Adrenal gland (tissue), 12 donors: ENCODE measurements around the gene TAS1R1. TPM values are rescaled to one million over a fixed set of nuclear protein-coding genes. Genes with fewer than 3 reads are reported as not detected.

Source experiments
- DNase-seq, 7 donors: peaks; one replicate each; pipeline ENCODE4 v3.0.0-alpha.2; 2019 to 2020
- H3K27ac ChIP-seq, 5 donors: fragments of 200-600 bp; sonication (generic) in 4 of 5; 1 replicate in 3 of 5; 2 replicates in 2 of 5; pipeline versions ENCODE4 v1.5.1 to v1.8.0; 2016 to 2020; ENCODE audit warnings: mild to moderate bottlenecking in 1 of 5
- H3K27me3 ChIP-seq: fragments of 200-600 bp; 2 replicates; pipeline ENCODE4 v1.8.0; 2021
- H3K36me3 ChIP-seq, 2 donors: fragments of 200-600 bp; replicated peaks in 1 of 2; 1 replicate in 1 of 2; 2 replicates in 1 of 2; pipeline versions ENCODE4 v1.5.1 to v1.8.0; 2018 to 2022
- H3K4me1 ChIP-seq, 2 donors: fragments of 200-600 bp; replicated peaks in 1 of 2; 1 replicate in 1 of 2; 2 replicates in 1 of 2; pipeline versions ENCODE4 v1.5.1 to v1.8.0; 2018 to 2021
- H3K4me3 ChIP-seq, 4 donors: fragments of 200-600 bp; sonication (generic) in 3 of 4; one replicate each; pipeline ENCODE4 v1.5.1; 2016 to 2018
- H3K9me3 ChIP-seq, 3 donors: fragments of 200-600 bp; sonication (generic) in 1 of 3; replicated peaks in 1 of 3; 1 replicate in 2 of 3; 2 replicates in 1 of 3; pipeline versions ENCODE4 v1.5.1 to v1.8.0; 2016 to 2021
- CTCF ChIP-seq, 6 experiments: fragments of 450-650 bp in 4 of 6; fragments of 200-600 bp in 2 of 6; sonication (generic) in 1 of 6; IDR thresholded peaks; 1 replicate in 5 of 6; 2 replicates in 1 of 6; pipeline versions ENCODE4 v1.5.1 to v1.8.0; 2016 to 2021; ENCODE audit warnings: antibody characterized with exemption in 6 of 6, mild to moderate bottlenecking in 2 of 6, moderate library complexity in 1 of 6
- POLR2A ChIP-seq, 2 donors: fragments of 450-650 bp; IDR thresholded peaks; one replicate each; pipeline ENCODE4 v1.6.1; 2017; ENCODE audit warnings: antibody characterized with exemption in 2 of 2, mild to moderate bottlenecking in 2 of 2, moderate library complexity in 1 of 2
- WGBS, 4 donors: extraction: QIAGEN DNeasy Blood & Tissue Kit in 2 of 4; methylation state at CpG; one replicate each; pipeline versions ENCODE4 v1.1.5 to v1.1.7; 2013 to 2017; 5-methylcytosine and 5-hydroxymethylcytosine counted together
- intact Hi-C, 2 donors: fragments of 100-400 bp; cut with DNase I; formaldehyde crosslinking; loops; one replicate each; pipeline versions ENCODE4 v1.14.1 to v1.15.0; 2022 to 2023
- polyA plus RNA-seq, 3 donors: library from polyadenylated mRNA; stranded (reverse); fragments of 200-250 nt in 2 of 3; fragments of 350-450 nt in 1 of 3; fragmentation: Illumina TruSeq in 1 of 3; extraction: RNeasy Lipid Tissue Mini Kit (QIAGEN cat#74804) in 1 of 3; gene quantifications; one replicate each; pipeline ENCODE4 v1.2.3, GENCODE V29; 2013 to 2014
- total RNA-seq, 9 donors: library from RNA; depleted of rRNA in 4 of 9; stranded (reverse); fragments of >200 nt in 4 of 9; fragments of 120-200 nt in 1 of 9; fragmentation: NEBNext Ultra II Directional in 1 of 9; extraction: Animal tissue kit (Norgen Biotek cat#: 25700) in 1 of 9; gene quantifications; one replicate each; pipeline versions ENCODE4 v1.1.0 to v1.2.4, GENCODE V29; 2013 to 2023
- donor health status: healthy with polysubstance abuse.
- donor health status: Bipolar disorder and iron deficiency.
- donor health status: DM: yes; HTN: yes; CAD: no.
- donor health status: DM: no; HTN: no; CAD: no.
- donor health status: DM: no; HTN: no; CAD: no.
- donor health status: DM: yes; HTN: yes; CAD: no.

Gene TAS1R1
- total and polyA plus RNA-seq, 12 donors = 0.11 to 0.83 (median 0.40) TPM; not detected in 5

GRCh38 chr1:6619045-6619444 lies 63.9 kb downstream of the TAS1R1 start:
- H3K36me3 ChIP-seq = peaks cover 0 to 43% of the 10 kb centered on the region in 2 donors
- peaks cover 7 to 18% of the 10 kb centered on the region in 2 donors for H3K4me1 ChIP-seq
- DNase-seq = no peak
- TF ChIP-seq POLR2A (IDR thresholded peaks at IDR 0.05) (no peak), CTCF (IDR thresholded peaks at IDR 0.05) (no peak)
- 91 to 98% (median 93%) methylated on average over 4 of the region's 4 CpGs for WGBS, 4 donors
- no peaks in the 10 kb centered on the region for H3K27me3 ChIP-seq
- H3K9me3 ChIP-seq = no peaks in the 10 kb centered on the region
- intact Hi-C loops = no loop called here
- no peak overlapping the region for H3K4me3 ChIP-seq
- H3K27ac ChIP-seq = no peak overlapping the region

- intact Hi-C loops = no loop called here
- 91 to 94% (median 93%) methylated on average over 31 to 41 of the region's 41 CpGs for WGBS, 4 donors
- no peak for DNase-seq
- peaks cover 0 to 43% of the 10 kb centered on the region in 2 donors for H3K36me3 ChIP-seq
- no peak for TF ChIP-seq CTCF (IDR thresholded peaks at IDR 0.05)
- TF ChIP-seq POLR2A (IDR thresholded peaks at IDR 0.05) = no peak
- peak overlapping the region in 1 of 5 donors; percentile 95 for H3K27ac ChIP-seq
- peaks cover 14 to 23% of the 10 kb centered on the region in 2 donors for H3K4me1 ChIP-seq
- no peak overlapping the region for H3K4me3 ChIP-seq
- no peaks in the 10 kb centered on the region for H3K9me3 ChIP-seq
- no peaks in the 10 kb centered on the region for H3K27me3 ChIP-seq
Measured at GRCh38 chr1:6621429-6622391, 66.6 kb downstream of the TAS1R1 start.

- intact Hi-C loops = no loop called here
- H3K36me3 ChIP-seq = peaks cover 0 to 41% of the 10 kb centered on the region in 2 donors
- peaks cover 14 to 24% of the 10 kb centered on the region in 2 donors for H3K4me1 ChIP-seq
Measured at GRCh38 chr1:6622396-6623152, 67.5 kb downstream of the TAS1R1 start.

More at GRCh38 chr1:6622396-6623152, 67.5 kb downstream of the TAS1R1 start:
- Histone ChIP-seq H3K27me3 (no peaks in the 10 kb centered on the region), H3K27ac (peak overlapping the region in 4 of 5 donors; percentile 34 to 95 (median 68)), H3K4me3 (no peak overlapping the region), H3K9me3 (no peaks in the 10 kb centered on the region)
- TF ChIP-seq POLR2A (IDR thresholded peaks at IDR 0.05) = no peak
- TF ChIP-seq CTCF (IDR thresholded peaks at IDR 0.05) = no peak
- 76 to 86% (median 82%) methylated on average over 8 to 10 of the region's 10 CpGs for WGBS, 4 donors
- no peak for DNase-seq
